Measurements from ENCODE around the gene CDC42BPA. TPM values are rescaled to one million over a fixed set of nuclear protein-coding genes. Genes with fewer than 3 reads are reported as not detected.

CDC42BPA gene
- total RNA-seq, 1 experiment from 2014 or later: 46.4 TPM

GRCh38 chr1:226984521-226985238 lies 333.6 kb downstream of the CDC42BPA start:
- no peak for DNase-seq (ENCODE audit: low read depth in 1 of 2, low spot score in 2 of 2)
- H3K4me3 ChIP-seq: no peak overlapping the region
- H3K4me1 ChIP-seq (replicated peaks): no peaks in the 10 kb centered on the region
- peaks cover 15% of the 10 kb centered on the region; the same call in 1 of the 2 replicates for H3K36me3 ChIP-seq
- H3K27ac ChIP-seq: no peak overlapping the region
- no peaks in the 10 kb centered on the region for H3K27me3 ChIP-seq (replicated peaks)
- H3K9me3 ChIP-seq (replicated peaks): no peaks in the 10 kb centered on the region

- H3K9me3 ChIP-seq (replicated peaks): no peaks in the 10 kb centered on the region
- H3K4me3 ChIP-seq: no peak overlapping the region
- peaks cover 9% of the 10 kb centered on the region; the same call in 1 of the 2 replicates for H3K36me3 ChIP-seq
- no peaks in the 10 kb centered on the region for H3K27me3 ChIP-seq (replicated peaks)
- H3K27ac ChIP-seq: no peak overlapping the region
- no peaks in the 10 kb centered on the region for H3K4me1 ChIP-seq (replicated peaks)
- no peak for DNase-seq (ENCODE audit: low read depth in 1 of 2, low spot score in 2 of 2)
Observed at GRCh38 chr1:226983992-226984364, 334.3 kb downstream of the CDC42BPA start.

GRCh38 chr1:226983247-226983991 lies 334.9 kb downstream of the CDC42BPA start:
- Histone ChIP-seq H3K4me3 (no peak overlapping the region), H3K27me3 (replicated peaks) (no peaks in the 10 kb centered on the region), H3K4me1 (replicated peaks) (no peaks in the 10 kb centered on the region), H3K36me3 (peaks cover 9% of the 10 kb centered on the region; the same call in 1 of the 2 replicates), H3K27ac (no peak overlapping the region), H3K9me3 (replicated peaks) (no peaks in the 10 kb centered on the region)
- DNase-seq (ENCODE audit: low read depth in 1 of 2, low spot score in 2 of 2): no peak

GRCh38 chr1:226982451-226983177 lies 335.7 kb downstream of the CDC42BPA start:
- Histone ChIP-seq H3K9me3 (replicated peaks) (no peaks in the 10 kb centered on the region), H3K27ac (no peak overlapping the region), H3K4me3 (no peak overlapping the region), H3K27me3 (replicated peaks) (no peaks in the 10 kb centered on the region), H3K4me1 (replicated peaks) (no peaks in the 10 kb centered on the region), H3K36me3 (peaks cover 9% of the 10 kb centered on the region; the same call in 1 of the 2 replicates)
- no peak for DNase-seq (ENCODE audit: low read depth in 1 of 2, low spot score in 2 of 2)

GRCh38 chr1:226981838-226982237 lies 336.5 kb downstream of the CDC42BPA start:
- peaks cover 5% of the 10 kb centered on the region; the same call in 1 of the 2 replicates for H3K36me3 ChIP-seq
- H3K4me3 ChIP-seq: no peak overlapping the region
- H3K4me1 ChIP-seq (replicated peaks): no peaks in the 10 kb centered on the region
- H3K9me3 ChIP-seq (replicated peaks): no peaks in the 10 kb centered on the region
- no peak for DNase-seq (ENCODE audit: low read depth in 1 of 2, low spot score in 2 of 2)
- no peaks in the 10 kb centered on the region for H3K27me3 ChIP-seq (replicated peaks)
- H3K27ac ChIP-seq: no peak overlapping the region

- DNase-seq (ENCODE audit: low read depth in 1 of 2, low spot score in 2 of 2): no peak
- no peak overlapping the region for H3K27ac ChIP-seq
- no peaks in the 10 kb centered on the region for H3K9me3 ChIP-seq (replicated peaks)
- H3K27me3 ChIP-seq (replicated peaks): no peaks in the 10 kb centered on the region
- no peaks in the 10 kb centered on the region for H3K4me1 ChIP-seq (replicated peaks)
- H3K4me3 ChIP-seq: no peak overlapping the region
- H3K36me3 ChIP-seq: peaks cover under 1% of the 10 kb centered on the region; the same call in 1 of the 2 replicates
Observed at GRCh38 chr1:226981386-226981817, 336.9 kb downstream of the CDC42BPA start.

- H3K27ac ChIP-seq: no peak overlapping the region
- no peaks in the 10 kb centered on the region for H3K27me3 ChIP-seq (replicated peaks)
- no peaks in the 10 kb centered on the region for H3K9me3 ChIP-seq (replicated peaks)
- H3K4me3 ChIP-seq: no peak overlapping the region
- peaks cover under 1% of the 10 kb centered on the region; the same call in 1 of the 2 replicates for H3K4me1 ChIP-seq (replicated peaks)
- DNase-seq (ENCODE audit: low read depth in 1 of 2, low spot score in 2 of 2): no peak
- no peaks in the 10 kb centered on the region for H3K36me3 ChIP-seq
Observed at GRCh38 chr1:226980565-226981385, 337.5 kb downstream of the CDC42BPA start.

- DNase-seq (ENCODE audit: low read depth in 1 of 2, low spot score in 2 of 2): no peak
- Histone ChIP-seq H3K4me1 (replicated peaks) (peaks cover 7% of the 10 kb centered on the region), H3K27ac (no peak overlapping the region)
Observed at GRCh38 chr1:226980122-226980560, 338.2 kb downstream of the CDC42BPA start.

GRCh38 chr1:226979517-226980121 lies 338.7 kb downstream of the CDC42BPA start:
- H3K36me3 ChIP-seq: no peaks in the 10 kb centered on the region
- no peak for DNase-seq (ENCODE audit: low read depth in 1 of 2, low spot score in 2 of 2)
- H3K4me3 ChIP-seq: no peak overlapping the region
- H3K9me3 ChIP-seq (replicated peaks): no peaks in the 10 kb centered on the region
- peaks cover 12% of the 10 kb centered on the region for H3K4me1 ChIP-seq (replicated peaks)
- no peaks in the 10 kb centered on the region for H3K27me3 ChIP-seq (replicated peaks)
- H3K27ac ChIP-seq: no peak overlapping the region

More at GRCh38 chr1:226980122-226980560, 338.2 kb downstream of the CDC42BPA start:
- no peak overlapping the region for H3K4me3 ChIP-seq
- no peaks in the 10 kb centered on the region for H3K27me3 ChIP-seq (replicated peaks)
- no peaks in the 10 kb centered on the region for H3K9me3 ChIP-seq (replicated peaks)
- no peaks in the 10 kb centered on the region for H3K36me3 ChIP-seq

- no peak overlapping the region for H3K27ac ChIP-seq
Observed at GRCh38 chr1:226979115-226979516, 339.2 kb downstream of the CDC42BPA start.

GRCh38 chr1:226978432-226979114 lies 339.7 kb downstream of the CDC42BPA start:
- no peak overlapping the region for H3K27ac ChIP-seq
- DNase-seq (ENCODE audit: low read depth in 1 of 2, low spot score in 2 of 2): no peak
- H3K36me3 ChIP-seq: no peaks in the 10 kb centered on the region
- H3K4me1 ChIP-seq (replicated peaks): peaks cover 20% of the 10 kb centered on the region
- no peaks in the 10 kb centered on the region for H3K9me3 ChIP-seq (replicated peaks)
- H3K4me3 ChIP-seq: no peak overlapping the region
- no peaks in the 10 kb centered on the region for H3K27me3 ChIP-seq (replicated peaks)

More at GRCh38 chr1:226979115-226979516, 339.2 kb downstream of the CDC42BPA start:
- no peak overlapping the region for H3K4me3 ChIP-seq
- DNase-seq (ENCODE audit: low read depth in 1 of 2, low spot score in 2 of 2): no peak
- H3K9me3 ChIP-seq (replicated peaks): no peaks in the 10 kb centered on the region
- peaks cover 17% of the 10 kb centered on the region for H3K4me1 ChIP-seq (replicated peaks)
- no peaks in the 10 kb centered on the region for H3K27me3 ChIP-seq (replicated peaks)
- H3K36me3 ChIP-seq: no peaks in the 10 kb centered on the region

GRCh38 chr1:226977643-226978431 lies 340.5 kb downstream of the CDC42BPA start:
- no peaks in the 10 kb centered on the region for H3K9me3 ChIP-seq (replicated peaks)
- H3K27ac ChIP-seq: no peak overlapping the region
- H3K4me1 ChIP-seq (replicated peaks): peaks cover 20% of the 10 kb centered on the region
- H3K27me3 ChIP-seq (replicated peaks): no peaks in the 10 kb centered on the region
- H3K36me3 ChIP-seq: no peaks in the 10 kb centered on the region
- DNase-seq (ENCODE audit: low read depth in 1 of 2, low spot score in 2 of 2): no peak
- H3K4me3 ChIP-seq: no peak overlapping the region

Measured in SJSA1 (cell line).